Stimulated activated CD4-positive, alpha-beta T cell treated with anti-CD3 and anti-CD28 coated beads, Interleukin-12 subunit alpha, Interleukin-12 subunit beta, amount 100 ng/mL, for 24 hours (primary cell): ENCODE results near the gene BLOC1S5.

Experiments
- DNase-seq, 2 experiments: peaks; one replicate each; pipeline ENCODE4 v3.0.0-alpha.2; 2020; ENCODE audit warnings: low read depth in 2 of 2

The BLOC1S5 gene

GRCh38 chr6:8063761-8064637, at the start of gene BLOC1S5:
TSS of gene BLOC1S5 (minus strand) at chr6:8064389. CDS start at chr6:8064376, 13 bp downstream.
- peak; percentile 95 to 97 for DNase-seq

GRCh38 chr6:8113131-8113654, 49.0 kb upstream of the BLOC1S5 start:
- no peak for DNase-seq

GRCh38 chr6:8110725-8111124, 46.5 kb upstream of the BLOC1S5 start:
- no peak for DNase-seq

- DNase-seq, result no peak
These were observed 46.0 kb upstream of the BLOC1S5 start for GRCh38 chr6:8110117-8110721.

- DNase-seq, result no peak
These were observed 44.8 kb upstream of the BLOC1S5 start for GRCh38 chr6:8108759-8109539.

- DNase-seq, result no peak
These were observed 44.0 kb upstream of the BLOC1S5 start for GRCh38 chr6:8108031-8108660.

GRCh38 chr6:8105791-8106190, 41.6 kb upstream of the BLOC1S5 start:
- DNase-seq, result no peak

GRCh38 chr6:8103726-8104125, 39.5 kb upstream of the BLOC1S5 start:
- no peak for DNase-seq

- peak; percentile 98 to 99 for DNase-seq
These were observed 38.2 kb upstream of the BLOC1S5 start, which contains the start of gene EEF1E1 for GRCh38 chr6:8102122-8102958. TSS of gene EEF1E1 (minus strand) at chr6:8102548. CDS start at chr6:8102521, 27 bp downstream.

- DNase-seq, result no peak
These were observed 36.1 kb upstream of the BLOC1S5 start for GRCh38 chr6:8100159-8100854.

GRCh38 chr6:8090650-8091049, 26.5 kb upstream of the BLOC1S5 start:
- no peak for DNase-seq

- DNase-seq, result no peak
These were observed 24.7 kb upstream of the BLOC1S5 start for GRCh38 chr6:8088886-8089285.

GRCh38 chr6:8087870-8088754, 23.9 kb upstream of the BLOC1S5 start:
- DNase-seq, result no peak

GRCh38 chr6:8086755-8087306, 22.6 kb upstream of the BLOC1S5 start:
- no peak for DNase-seq

GRCh38 chr6:8085053-8085511, 20.9 kb upstream of the BLOC1S5 start:
- no peak for DNase-seq

- no peak for DNase-seq
These were observed 20.4 kb upstream of the BLOC1S5 start for GRCh38 chr6:8084586-8084985.

- DNase-seq, result no peak
These were observed 19.0 kb upstream of the BLOC1S5 start for GRCh38 chr6:8082954-8083858.

- DNase-seq, result no peak
These were observed 18.4 kb upstream of the BLOC1S5 start for GRCh38 chr6:8082572-8082953.
